ENCODE data around the gene CPB2. TPM values are rescaled to one million over a fixed set of nuclear protein-coding genes. Genes with fewer than 3 reads are reported as not detected.

The CPB2 gene
- total RNA-seq, 1 donor = not detected

- no peak for TF ChIP-seq CTCF (IDR thresholded peaks at IDR 0.05; ENCODE audit: insufficient read depth, low read depth, low read length)
- no peak overlapping the region for H3K4me3 ChIP-seq (ENCODE audit: low read depth, low read length)
- no peak for DNase-seq (ENCODE audit: low read depth)
These were observed 3.8 kb downstream of the CPB2 start for GRCh38 chr13:46101002-46101401.

GRCh38 chr13:46100191-46100815 is 4.5 kb downstream of the CPB2 start:
- H3K4me3 ChIP-seq (ENCODE audit: low read depth, low read length) = no peak overlapping the region
- DNase-seq (ENCODE audit: low read depth) = no peak
- no peak for TF ChIP-seq CTCF (IDR thresholded peaks at IDR 0.05; ENCODE audit: insufficient read depth, low read depth, low read length)

GRCh38 chr13:46097663-46098062 is 7.2 kb downstream of the CPB2 start:
- TF ChIP-seq CTCF (IDR thresholded peaks at IDR 0.05; ENCODE audit: insufficient read depth, low read depth, low read length) = no peak
- no peak overlapping the region for H3K4me3 ChIP-seq (ENCODE audit: low read depth, low read length)
- DNase-seq (ENCODE audit: low read depth) = no peak

- no peak for DNase-seq (ENCODE audit: low read depth)
- no peak overlapping the region for H3K4me3 ChIP-seq (ENCODE audit: low read depth, low read length)
- no peak for TF ChIP-seq CTCF (IDR thresholded peaks at IDR 0.05; ENCODE audit: insufficient read depth, low read depth, low read length)
These were observed 7.8 kb downstream of the CPB2 start for GRCh38 chr13:46097015-46097414.

GRCh38 chr13:46094478-46094877 is 10.4 kb downstream of the CPB2 start:
- no peak for TF ChIP-seq CTCF (IDR thresholded peaks at IDR 0.05; ENCODE audit: insufficient read depth, low read depth, low read length)
- H3K4me3 ChIP-seq (ENCODE audit: low read depth, low read length) = no peak overlapping the region
- DNase-seq (ENCODE audit: low read depth) = no peak

GRCh38 chr13:46088821-46089562 is 15.8 kb downstream of the CPB2 start:
- no peak for DNase-seq (ENCODE audit: low read depth)
- H3K4me3 ChIP-seq (ENCODE audit: low read depth, low read length) = no peak overlapping the region
- no peak for TF ChIP-seq CTCF (IDR thresholded peaks at IDR 0.05; ENCODE audit: insufficient read depth, low read depth, low read length)

Measured in fibroblast of villous mesenchyme (primary cell).